ENCODE results near the gene IQCH.

The IQCH gene

GRCh38 chr15:67550522-67550921, 295.9 kb downstream of the IQCH start:
- H3K4me3 ChIP-seq (ENCODE audit: low read depth, low read length): no peak overlapping the region
- no peak for TF ChIP-seq CTCF (IDR thresholded peaks at IDR 0.05; ENCODE audit: borderline replicate concordance, insufficient read depth, low read depth, low read length)

GRCh38 chr15:67551207-67551743, 296.7 kb downstream of the IQCH start:
- no peak overlapping the region for H3K4me3 ChIP-seq (ENCODE audit: low read depth, low read length)
- TF ChIP-seq CTCF (IDR thresholded peaks at IDR 0.05; ENCODE audit: borderline replicate concordance, insufficient read depth, low read depth, low read length): no peak

Measured in GM12875 (cell line).